Prostate gland (tissue), 2 donors: ENCODE results near the gene WNK2.

Experiments
- POLR2A ChIP-seq: fragments of 450-650 bp; IDR thresholded peaks from one replicate; pipeline ENCODE4 v1.6.1; 2016; ENCODE audit warnings: antibody characterized with exemption, mild to moderate bottlenecking
- POLR2AphosphoS5 ChIP-seq: sonication (generic); formaldehyde crosslinking; IDR thresholded peaks from one replicate; pipeline ENCODE4 v1.6.1; 2017; ENCODE audit warnings: antibody characterized with exemption
- TF ChIP-seq, protein P1 (sequence below), 4 experiments: fragments of 200-600 bp in 2 of 4; fragments of 450-650 bp in 2 of 4; sonication (generic) in 2 of 4; IDR thresholded peaks; 1 replicate in 3 of 4; 2 replicates in 1 of 4; pipeline ENCODE4 v1.5.1; 2016 to 2019; ENCODE audit warnings: antibody characterized with exemption in 4 of 4, mild to moderate bottlenecking in 2 of 4, moderate library complexity in 2 of 4

DNA sequence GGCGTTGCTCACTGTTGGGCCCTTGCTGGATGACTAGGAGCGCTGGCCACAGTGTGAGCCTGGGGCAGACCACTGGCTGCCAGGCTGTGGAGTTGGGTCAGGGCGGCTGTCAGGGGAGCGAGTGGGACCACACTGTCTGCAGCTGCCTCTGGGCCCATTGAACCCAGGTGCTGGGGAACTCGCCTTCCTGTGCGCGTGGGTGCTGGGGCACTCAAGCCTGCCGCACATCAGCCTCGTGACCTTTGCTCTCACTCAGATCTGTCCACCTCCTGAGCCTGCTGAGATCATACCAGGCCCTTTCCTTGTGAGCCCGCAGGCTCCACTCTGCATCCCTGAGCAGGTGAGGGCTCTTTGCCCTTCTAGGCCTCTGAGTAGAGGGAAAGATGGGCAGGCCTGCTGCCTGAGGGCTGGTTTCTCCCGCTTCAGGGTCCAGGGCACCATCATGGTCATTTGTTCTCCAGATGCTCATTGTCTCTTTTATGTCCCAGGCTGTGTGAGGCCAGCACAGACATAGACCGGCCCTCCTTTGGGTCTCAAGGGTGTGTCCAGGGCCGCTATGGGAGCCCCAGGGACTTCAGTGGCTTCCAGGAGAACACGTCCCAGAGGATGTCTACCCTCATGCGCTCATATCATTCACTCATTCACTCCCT, 26.5 kb downstream of the WNK2 start:
- TF ChIP-seq, protein P1, sequence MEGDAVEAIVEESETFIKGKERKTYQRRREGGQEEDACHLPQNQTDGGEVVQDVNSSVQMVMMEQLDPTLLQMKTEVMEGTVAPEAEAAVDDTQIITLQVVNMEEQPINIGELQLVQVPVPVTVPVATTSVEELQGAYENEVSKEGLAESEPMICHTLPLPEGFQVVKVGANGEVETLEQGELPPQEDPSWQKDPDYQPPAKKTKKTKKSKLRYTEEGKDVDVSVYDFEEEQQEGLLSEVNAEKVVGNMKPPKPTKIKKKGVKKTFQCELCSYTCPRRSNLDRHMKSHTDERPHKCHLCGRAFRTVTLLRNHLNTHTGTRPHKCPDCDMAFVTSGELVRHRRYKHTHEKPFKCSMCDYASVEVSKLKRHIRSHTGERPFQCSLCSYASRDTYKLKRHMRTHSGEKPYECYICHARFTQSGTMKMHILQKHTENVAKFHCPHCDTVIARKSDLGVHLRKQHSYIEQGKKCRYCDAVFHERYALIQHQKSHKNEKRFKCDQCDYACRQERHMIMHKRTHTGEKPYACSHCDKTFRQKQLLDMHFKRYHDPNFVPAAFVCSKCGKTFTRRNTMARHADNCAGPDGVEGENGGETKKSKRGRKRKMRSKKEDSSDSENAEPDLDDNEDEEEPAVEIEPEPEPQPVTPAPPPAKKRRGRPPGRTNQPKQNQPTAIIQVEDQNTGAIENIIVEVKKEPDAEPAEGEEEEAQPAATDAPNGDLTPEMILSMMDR (IDR thresholded peaks at IDR 0.05), result no peak
- TF ChIP-seq POLR2A (no peak), POLR2AphosphoS5 (no peak)
